Measurements from ENCODE around the gene COL3A1.

GRCh38 chr2:188973641-188974040 lies 532 bp upstream of the COL3A1 start:
- no peak for TF ChIP-seq POLR2A (IDR thresholded peaks at IDR 0.05; ENCODE audit: low read length)
- TF ChIP-seq GATA1 (IDR thresholded peaks at IDR 0.05; ENCODE audit: low read depth, low read length) = no peak
